ENCODE data around the gene ISYNA1.

- TF ChIP-seq CTCF (IDR thresholded peaks at IDR 0.05; ENCODE audit: low read length) (no peak), EZH2 (IDR thresholded peaks at IDR 0.05; ENCODE audit: borderline replicate concordance, low read length) (no peak)
These were observed 1.9 kb downstream of the ISYNA1 start for GRCh38 chr19:18435842-18436670.
